HG02642 (cell line): ENCODE results near the gene CAMTA1.
"Not testable (repeated sequence)": the region's sequence is repeated elsewhere in the genome, so short reads cannot be mapped to it uniquely, and the experiment has no call there.

Experiments used
- ATAC-seq: cut with Tn5 transposase; IDR thresholded peaks from one replicate; pipeline ENCODE4 v1.9.1; 2021; ENCODE audit warnings: mild to moderate bottlenecking; ENCODE audit not compliant: unreplicated experiment, poor library complexity

Gene CAMTA1

DNA sequence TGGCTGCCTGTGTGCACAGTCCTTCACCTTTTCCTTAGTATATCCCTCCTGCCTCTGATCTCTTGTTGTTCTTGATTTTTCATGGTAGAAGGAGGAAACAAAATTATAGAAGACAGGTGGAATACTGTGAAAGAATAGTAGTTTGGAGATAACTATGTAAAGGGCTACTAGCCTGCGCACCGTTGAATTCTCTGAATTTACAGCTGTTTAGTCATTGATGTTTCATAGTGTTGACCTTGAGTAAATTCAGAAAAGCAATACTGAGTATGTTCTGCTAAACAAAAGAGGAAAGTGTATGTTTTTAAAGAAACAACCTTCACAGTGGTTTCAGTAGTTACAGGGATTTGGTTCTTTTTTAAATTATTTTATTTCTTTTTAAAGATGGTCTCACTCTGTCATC lies 18.1 kb downstream of the CAMTA1 start:
- no peak for ATAC-seq

DNA sequence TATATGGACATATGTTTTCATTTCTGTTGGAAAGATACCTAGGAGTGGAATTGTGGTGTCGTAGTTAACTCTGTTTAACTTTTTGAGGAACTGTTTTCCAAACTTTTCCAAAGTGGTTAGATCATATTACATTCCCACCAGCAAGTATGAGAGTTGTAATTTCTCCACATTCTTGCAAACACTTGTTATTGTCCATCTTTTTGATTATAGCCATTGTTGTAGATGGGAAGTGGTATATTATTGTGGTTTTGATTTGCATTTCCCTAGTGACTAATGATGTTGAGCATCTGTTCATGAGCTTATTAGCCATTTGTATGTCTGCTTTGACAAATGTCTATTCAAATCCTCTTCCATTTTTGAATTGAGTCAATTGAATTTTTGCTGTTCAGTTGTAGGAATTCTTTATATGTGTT lies 19.8 kb downstream of the CAMTA1 start:
- ATAC-seq: no peak

DNA sequence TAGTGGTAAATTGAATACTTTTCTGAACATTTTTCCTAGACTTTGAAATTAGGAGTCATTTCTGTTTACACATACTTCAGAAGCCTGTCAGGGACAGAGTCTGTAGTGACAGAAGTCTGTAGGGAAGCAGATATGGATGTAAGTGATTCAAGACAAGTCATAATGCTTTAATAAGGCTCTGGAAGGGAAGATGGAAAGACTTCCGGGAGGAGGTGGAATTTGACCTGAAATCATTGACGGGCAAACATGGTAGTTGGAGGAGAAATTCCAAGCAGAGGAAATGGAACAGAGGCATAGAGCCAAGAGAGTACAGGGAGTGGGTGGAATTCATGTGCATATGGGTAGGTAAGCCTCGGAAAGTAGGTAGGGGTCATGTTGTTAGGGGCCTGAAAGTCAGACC lies 22.5 kb downstream of the CAMTA1 start:
- no peak for ATAC-seq

DNA sequence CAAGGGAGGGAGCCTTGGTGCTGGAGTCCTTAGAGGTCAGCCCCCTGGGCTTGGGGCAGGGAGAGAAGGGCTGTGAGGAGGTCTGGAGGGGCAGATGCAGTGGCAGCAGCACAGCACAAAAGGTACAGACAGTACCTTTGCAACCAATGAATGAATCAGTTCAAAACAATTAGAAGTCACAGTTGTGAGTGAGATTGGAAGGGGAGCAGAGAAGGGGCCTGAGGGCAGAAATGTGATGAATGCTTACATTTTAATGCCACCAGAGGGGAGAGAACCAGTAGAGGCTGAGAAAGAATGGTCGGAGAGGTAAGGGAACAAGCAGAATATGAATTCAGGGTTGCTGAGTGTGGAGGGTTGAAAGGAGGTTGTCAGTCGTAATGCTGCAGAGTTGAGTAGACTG lies 24.2 kb downstream of the CAMTA1 start:
- no peak for ATAC-seq

DNA sequence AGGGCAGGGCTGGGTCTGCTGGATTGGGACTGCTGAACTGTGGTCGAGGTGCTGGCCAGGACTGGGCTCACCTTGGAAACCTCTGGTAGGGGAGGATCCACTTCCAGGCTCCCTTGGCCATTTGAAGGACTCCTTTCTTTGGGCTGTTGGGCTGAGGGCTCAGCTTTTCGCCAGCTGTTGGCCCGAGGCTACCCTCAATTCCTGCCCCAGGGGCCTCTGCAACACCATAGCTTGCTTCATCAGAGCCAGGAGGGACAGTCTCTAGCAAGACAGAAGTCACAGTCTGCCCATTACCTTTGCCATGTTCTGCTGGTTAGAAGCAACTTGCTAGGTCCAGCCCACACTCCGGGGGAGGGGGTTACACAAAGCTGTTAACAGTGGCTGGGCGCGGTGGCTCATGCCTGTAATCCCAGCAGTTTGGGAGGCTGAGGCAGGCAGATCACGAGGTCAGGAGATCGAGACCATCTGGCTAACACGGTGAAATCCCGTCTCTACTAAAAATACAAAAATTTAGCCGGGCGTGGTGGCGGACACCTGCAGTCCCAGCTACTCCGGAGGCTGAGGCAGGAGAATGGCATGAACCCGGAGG lies 25.0 kb downstream of the CAMTA1 start:
- ATAC-seq: not testable (repeated sequence)

DNA sequence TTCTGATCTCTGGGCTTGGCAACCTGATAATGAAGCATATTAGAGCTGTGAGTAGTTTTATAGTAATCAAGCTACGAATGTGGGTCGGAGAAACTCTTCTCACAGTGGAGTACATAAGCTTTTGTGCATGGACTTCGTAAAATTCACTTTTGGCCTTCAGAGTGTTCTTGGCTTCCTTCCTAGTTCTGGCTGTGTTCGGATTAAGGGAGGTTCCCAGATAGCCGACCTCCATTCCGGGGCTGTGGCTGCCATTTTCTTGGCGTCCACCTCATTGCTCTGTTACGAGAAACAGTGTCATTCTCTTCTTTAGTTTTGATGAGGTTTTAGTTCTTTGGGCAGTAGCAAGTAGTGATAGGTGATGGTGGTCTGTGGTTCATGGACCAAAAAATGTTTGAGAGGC lies 26.3 kb downstream of the CAMTA1 start:
- ATAC-seq: no peak

DNA sequence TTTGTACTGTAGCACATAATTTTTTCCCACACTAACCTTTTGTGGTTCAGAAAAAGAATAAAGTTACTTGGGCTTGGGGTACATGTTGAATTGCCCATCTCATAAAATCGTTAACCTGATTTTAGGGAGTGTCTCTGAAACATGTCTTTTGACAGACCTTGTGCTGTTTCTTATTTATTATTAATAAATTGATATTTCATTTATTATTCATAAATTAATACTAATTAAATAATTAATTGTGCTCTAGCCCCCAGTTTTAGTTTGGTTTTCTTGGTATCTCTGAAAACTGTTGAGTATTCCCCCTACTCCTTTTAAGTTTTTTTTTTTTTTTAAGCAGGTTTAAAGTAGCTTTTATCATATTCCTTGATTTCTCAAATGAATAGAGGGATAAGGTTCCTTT lies 27.9 kb downstream of the CAMTA1 start:
- ATAC-seq: no peak

DNA sequence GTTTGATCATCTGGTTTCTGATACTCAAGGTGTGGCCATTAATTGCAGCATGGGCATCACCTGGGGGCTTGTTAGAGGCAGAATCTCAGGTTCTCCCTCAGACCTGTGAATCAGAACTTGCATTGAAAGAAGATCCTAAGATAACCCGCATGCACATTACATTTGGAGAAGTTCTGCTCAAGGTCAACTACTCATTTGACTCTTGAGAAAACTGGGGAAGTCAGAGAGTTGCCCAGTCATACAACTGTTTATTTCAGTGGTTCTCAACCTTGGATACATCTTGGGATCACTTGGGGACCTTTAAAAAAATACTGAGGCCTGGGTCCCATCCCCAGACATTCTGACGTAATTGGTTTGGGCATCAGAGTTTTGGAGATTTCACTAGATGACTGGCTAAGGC lies 30.5 kb downstream of the CAMTA1 start:
- no peak for ATAC-seq

DNA sequence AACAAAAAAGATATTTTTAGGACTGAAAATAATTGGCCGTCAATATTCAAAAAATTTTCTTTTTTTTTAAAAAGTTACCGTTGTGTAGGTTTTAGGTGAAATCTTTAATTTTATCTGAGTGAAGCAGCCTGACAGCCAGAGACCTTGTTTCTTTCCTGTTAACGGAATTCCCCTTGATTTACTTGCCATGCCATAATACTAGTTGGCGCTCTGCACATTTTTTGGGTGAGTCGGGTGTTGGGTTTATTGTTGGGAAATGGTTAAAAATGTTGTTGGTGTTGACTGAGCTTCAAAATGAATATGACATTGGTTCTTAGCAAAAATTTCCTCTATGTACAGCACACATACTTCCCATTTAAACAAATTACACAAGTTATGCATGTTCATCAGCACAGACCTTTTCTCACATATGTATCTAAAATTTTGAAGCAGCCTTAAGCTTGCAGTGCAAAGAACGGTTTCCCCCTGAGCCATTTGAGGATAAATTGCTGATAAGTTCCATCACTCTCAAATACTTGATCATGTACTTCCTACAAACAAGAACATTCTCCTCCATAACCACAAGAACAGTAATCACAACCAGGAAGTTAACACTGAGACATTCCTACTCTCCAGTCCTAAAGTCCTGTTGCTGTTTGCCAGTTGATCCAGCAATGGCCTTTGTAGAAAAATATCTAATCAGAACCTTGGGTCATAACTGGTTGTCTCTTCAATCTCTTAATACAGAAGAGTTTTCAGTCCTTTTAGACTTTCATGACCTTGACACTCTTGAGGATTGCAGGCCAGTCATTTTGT lies 34.2 kb downstream of the CAMTA1 start:
- no peak for ATAC-seq

DNA sequence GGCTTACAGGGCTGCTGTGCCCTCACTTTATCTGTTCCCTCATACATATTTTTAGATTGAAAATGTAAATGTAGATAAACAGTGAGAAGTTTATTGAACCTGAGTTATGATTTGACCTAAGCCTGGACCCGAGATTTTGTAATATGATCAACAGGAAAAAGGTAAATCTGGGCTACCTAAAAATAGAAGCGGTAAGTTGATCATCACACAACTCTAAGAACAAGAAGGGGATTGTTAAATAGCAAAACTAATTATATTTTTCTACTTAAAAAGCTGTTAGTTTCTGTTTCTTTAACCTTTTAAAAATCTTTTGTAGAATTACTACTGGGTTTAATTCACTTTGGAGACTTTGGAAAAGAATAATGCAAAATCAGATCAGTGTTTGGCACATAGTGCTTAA lies 35.6 kb downstream of the CAMTA1 start:
- ATAC-seq: no peak

DNA sequence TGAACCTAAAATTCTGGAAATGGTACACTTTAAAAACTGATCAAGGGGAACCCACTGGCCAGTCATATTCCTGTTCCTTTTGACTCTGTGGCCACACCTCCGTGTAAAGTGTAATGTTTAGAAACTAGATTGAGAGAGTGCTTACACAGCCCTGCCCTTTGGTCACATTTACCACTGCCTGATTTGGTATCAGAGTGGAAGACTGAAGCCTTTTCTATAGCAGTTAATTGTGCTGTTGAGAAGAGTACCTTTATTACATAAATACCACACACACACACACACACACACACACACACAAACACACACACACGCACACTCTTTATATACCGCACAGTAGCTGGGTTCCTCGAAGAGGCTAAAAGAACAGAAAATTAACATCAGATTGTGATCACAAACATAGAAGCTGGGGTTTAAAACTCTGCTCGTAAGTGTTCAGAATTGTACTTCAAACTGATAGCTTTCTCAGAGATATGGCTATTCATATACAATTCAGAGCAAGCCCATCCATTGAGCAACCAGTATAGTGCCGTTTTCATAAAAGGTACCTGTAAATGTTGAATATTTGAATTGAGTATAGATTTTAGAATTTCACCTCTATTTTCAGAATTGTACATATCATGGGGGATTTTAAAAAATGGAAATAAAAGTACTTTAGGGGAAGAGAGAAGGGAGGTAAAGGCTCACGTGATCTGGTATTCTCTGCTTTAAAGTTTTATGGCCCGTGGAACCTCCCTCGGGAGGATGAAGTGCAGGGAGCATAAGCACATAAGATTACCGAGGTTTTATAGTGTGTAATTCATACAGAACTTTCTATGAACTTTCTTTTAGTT lies 37.5 kb downstream of the CAMTA1 start:
- no peak for ATAC-seq

DNA sequence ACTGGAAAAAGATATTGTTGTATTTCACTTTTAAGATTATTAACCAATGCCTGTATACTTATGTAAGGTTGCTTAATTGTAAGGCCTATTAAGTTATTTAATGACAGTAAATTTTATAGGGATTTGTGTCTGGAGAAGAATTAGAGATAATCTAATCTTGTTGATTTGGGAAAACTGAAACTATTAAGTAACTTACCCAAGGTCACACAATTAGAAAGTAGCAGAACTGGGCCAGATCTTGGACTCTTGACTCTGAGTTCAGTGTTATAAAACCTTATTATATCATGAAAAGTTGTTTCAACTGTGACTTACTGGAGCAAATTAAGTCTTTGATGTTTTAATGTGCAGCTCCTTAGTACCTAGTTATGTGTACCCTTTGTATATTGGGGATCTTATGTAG lies 38.5 kb downstream of the CAMTA1 start:
- no peak for ATAC-seq

DNA sequence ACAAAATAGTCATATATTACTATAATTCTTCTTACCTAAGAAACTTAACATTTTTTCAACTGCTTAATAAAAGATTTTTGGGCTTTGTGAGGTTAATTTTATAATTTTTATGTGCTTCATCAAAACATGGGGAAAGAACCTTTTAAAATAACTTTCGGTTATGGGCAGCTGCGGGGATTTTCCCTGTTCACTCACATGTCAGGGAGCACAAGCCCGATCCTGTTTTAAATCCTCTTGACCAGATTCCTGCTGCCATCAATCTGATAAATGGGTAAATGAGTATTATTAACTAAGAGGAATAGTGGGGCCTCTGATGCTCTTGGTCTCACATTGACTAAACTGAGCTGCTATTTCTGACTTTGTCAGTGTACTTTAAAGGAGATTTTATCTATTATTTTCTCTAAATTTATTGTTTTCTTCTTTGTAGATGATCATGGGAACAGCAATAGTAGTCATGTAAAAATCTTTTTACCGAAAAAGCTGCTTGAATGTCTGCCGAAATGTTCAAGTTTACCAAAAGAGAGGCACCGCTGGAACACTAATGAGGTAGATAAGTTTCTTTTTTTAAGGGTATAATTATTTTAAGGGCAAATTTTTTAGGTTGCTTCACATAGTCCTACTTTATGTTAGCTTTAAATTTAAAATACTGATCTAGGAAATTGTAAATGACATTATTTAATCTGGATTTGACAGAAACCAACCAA lies 39.6 kb downstream of the CAMTA1 start:
- no peak for ATAC-seq

DNA sequence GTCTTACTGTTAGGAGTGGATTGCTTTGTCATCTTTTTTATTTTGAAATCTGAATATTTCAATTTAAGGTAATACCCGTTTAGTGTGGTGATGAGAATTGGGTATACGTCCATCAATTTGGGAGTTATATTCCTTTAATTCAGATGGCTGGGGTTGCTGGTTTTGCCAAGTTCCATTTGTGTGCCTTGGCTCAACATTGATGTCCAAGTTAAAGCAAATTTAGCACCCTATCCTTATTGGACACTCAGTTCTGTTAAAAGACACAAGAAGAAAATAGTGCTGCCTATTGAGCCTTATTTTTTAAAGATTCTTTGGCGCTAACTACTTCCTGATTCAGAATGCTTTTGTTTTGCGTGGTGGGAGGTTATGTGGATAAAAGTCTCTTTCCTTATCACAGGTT lies 40.6 kb downstream of the CAMTA1 start:
- no peak for ATAC-seq

DNA sequence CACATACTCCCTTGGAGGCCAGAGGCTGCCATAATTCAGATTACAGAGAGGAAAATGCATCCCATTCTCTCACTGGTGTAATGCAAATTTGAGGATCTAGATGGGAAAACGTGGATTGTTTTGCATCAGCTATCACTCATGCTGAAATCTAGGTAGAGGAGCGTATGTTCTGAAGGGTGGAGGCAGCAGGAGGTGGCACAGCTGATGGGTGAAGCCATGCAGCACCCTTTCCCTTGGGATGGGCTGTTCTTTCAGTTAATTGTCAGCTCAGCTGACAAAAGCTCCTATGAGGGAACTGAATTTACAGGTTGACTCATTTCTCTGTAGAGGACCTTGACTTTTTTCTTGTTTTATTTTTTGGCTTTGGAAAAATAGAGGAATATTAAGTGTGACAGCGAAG lies 41.8 kb downstream of the CAMTA1 start:
- ATAC-seq: no peak

DNA sequence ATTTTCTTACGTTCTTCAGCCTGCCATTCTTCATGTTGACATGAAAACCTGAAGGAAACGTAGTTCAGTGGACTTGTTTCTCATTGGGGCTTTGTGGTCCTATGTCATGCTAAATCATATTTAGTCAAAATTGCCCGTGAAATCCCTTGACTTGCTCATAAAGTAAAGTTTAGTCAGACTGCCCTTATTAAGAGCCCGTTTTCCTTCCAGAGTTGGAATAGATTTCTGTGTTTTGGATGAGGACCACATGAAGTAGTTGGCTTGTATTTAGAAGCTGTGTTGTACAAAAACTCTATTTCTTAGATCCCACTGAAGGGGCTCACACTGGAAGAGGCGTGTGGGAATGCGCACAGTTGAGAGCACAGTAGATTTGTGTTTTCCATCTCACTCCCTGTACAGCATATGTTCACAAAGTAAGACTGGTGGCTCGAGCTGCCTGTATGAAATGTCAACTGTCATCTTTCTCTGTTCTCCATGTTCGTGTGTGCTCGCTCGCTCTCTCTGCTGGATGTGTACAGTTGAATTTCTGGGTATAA lies 42.4 kb downstream of the CAMTA1 start:
- no peak for ATAC-seq

DNA sequence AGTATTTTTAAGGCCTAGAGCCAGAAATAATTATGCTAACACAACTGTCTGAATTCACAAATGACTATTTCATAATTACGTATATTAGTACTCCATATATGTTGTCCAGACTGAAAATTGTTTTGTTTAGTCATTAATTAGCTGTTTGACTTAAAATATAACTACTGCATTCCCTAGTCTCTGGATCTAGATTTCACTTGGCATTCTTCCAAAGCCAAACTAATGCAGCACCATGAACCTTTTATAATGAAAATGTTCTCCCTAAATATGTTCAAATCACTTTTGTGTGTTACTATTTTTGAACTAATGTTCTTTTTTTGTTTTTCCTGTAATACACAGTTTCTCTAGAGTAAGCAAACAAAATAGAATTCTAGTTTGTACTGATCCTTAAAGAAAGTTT lies 46.1 kb downstream of the CAMTA1 start:
- no peak for ATAC-seq

DNA sequence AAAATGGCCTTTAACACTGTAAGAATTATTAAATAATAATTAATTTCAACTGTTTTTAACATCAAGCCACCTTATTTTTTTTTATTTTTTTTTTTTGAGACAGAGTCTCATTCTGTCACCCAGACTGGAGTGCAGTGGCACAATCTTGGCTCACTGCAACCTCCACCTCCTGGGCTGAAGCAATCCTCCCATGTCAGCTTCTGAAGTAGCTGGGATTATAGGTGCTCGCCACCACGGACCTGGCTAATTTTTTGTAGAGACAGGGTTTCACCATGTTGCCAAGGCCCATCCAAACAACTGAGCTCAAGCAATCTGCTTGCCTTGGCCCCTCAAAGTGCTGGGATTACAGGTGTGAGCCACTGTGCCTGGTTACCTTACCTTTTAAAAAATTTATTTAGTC lies 46.8 kb downstream of the CAMTA1 start:
- not testable (repeated sequence) for ATAC-seq

DNA sequence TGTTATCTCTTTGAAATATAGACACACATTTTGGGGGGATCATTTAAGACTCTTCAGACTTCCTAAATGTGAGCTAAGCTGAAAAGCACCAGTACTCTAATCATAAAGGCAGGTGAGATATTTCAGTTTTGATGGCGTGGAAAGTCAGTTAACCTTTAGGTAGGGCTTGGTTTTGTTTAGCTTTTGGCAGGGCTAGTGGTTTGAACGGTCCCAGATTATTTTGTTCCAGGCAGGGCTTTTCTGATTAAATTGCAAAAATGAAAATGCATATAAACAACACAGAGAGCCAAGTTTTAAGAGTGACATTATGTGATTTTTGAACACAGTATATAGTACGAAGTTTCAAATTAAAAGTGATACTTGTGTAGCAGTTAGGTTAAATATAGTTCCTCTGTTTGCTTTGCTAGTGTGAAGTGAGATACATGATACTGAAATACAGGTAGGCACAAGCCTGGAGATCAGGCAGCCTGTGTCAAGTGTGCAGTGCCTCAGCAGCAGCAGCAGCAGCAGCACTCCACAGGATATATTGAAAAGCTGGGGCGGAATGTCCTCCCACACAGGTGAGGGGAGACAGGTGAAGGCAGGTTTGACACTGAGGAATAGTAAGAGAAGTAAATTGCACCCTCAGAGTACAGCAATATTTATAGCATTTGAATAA lies 47.4 kb downstream of the CAMTA1 start:
- no peak for ATAC-seq

DNA sequence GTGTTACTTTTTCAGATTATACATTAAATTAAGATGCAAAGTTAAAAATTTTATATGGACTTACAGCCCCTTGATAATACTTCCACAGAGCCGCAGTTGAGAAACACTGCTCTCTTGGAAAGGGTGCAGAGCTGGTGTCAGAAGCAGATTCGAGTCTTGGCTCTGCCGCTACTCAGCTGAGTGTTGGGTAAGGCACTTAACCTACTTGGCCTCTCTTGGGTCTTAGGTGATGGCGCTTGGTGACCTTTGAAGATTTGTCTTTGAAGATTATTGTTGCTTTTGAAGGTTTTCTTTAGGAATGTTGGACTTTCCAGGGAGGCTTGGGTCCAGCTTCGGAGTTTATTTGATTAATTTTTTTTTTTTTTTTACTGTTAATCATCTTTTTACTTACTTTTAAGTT lies 48.5 kb downstream of the CAMTA1 start:
- no peak for ATAC-seq
